ENCODE data around the gene SETDB1.

- TF ChIP-seq POLR2A (IDR thresholded peaks at IDR 0.05; ENCODE audit: low read depth, low read length) (no peak), POLR2AphosphoS5 (IDR thresholded peaks at IDR 0.05; ENCODE audit: low read depth, low read length) (no peak)
These were observed 69.7 kb downstream of the SETDB1 start for GRCh38 chr1:150995896-150996295.

Data from GM12892 (cell line).